Measurements from ENCODE around the gene CHIC1.
"Not testable (repeated sequence)": the region's sequence is repeated elsewhere in the genome, so short reads cannot be mapped to it uniquely, and the experiment has no call there.

The CHIC1 gene

GRCh38 chrX:73562984-73563737 is at the start of gene CHIC1:
TSS of gene CHIC1 (plus strand) at chrX:73563197. CDS start at chrX:73563285, 88 bp downstream.
- DNase-seq = peak; percentile 60

GRCh38 chrX:73522823-73523222 is 40.2 kb upstream of the CHIC1 start:
- DNase-seq = not testable (repeated sequence)

- no peak for DNase-seq
These were observed 38.1 kb upstream of the CHIC1 start for GRCh38 chrX:73524906-73525305.

DNA sequence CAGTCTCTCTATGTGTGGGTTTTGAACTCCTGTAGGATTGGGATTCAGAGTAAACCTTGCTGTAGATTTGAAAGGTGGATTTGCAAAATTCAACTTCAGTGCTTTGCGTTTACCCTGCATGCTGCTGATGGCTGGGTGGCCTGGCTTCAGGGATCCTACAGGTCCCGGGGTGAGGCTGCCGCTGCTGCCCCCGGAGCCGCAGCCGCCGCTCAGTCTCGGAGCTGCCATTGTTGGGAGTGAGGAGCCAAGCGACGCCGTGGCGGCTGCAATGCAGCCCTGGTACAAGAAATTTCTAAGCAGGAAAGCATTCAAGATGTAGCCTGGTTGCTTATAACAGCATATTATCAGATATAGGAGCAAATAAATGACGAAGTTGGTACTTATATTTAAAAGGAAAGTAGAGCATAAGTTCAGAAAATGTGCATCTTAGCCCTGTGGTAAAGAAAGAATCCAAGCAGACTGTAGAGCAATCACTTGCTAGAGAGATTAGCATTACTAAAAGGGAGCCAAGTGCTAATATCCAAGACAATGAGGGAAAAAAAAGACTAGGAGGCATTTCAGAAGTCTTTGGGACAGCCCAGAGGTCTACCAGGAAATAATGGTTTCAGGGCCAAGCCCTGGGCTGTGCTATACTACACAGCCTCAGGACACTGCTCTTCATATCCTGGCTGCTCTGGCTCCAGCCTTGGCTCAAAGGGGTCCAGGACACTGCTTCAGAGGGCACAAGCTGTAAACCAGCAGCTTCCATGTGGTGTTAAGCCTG is 36.9 kb upstream of the CHIC1 start:
- no peak for DNase-seq

- not testable (repeated sequence) for DNase-seq
These were observed 31.3 kb upstream of the CHIC1 start for GRCh38 chrX:73531655-73532054.

- no peak for DNase-seq
These were observed 6.8 kb upstream of the CHIC1 start for GRCh38 chrX:73556159-73556558.

DNA sequence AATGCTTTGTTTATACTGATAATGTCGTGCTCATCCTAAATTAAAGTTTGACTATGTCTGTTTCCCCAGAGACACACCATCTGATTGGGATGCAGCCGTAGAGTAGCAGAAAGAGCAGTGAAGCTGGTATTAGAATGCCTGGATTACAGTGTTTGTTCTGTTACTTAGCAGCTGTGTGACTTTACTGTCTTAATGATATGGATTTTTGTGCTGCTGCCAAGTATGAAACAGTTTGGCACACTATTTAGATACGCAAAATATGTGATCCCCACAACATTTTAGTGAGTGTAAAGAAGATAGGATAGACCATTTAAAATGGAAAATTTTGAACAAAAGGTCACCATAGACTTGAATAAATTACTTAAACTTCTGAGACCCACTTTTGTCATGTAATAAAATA is 1.2 kb upstream of the CHIC1 start:
- no peak for DNase-seq

GRCh38 chrX:73562458-73562857 is 539 bp upstream of the CHIC1 start:
- no peak for DNase-seq

DNA sequence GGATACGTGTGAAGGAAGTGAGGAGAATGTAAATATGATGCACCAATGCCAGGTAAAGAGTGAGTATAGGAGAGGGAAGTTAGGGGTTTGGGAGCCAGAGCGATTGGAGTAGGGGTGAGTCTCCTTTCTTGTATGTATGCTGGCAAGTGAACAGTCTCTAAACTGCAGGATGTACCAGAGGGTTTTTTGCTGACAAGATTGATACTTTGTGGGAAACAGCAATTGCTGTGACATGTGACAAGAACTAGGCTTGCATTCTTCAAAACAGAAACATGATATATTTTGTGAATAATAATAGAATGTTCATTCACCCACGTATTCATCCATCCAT is 706 bp downstream of the CHIC1 start:
- no peak for DNase-seq

GRCh38 chrX:73577361-73577760 is 14.4 kb downstream of the CHIC1 start:
- no peak for DNase-seq

- DNase-seq = no peak
These were observed 18.1 kb downstream of the CHIC1 start for GRCh38 chrX:73581002-73581628.

- not testable (repeated sequence) for DNase-seq
These were observed 34.8 kb downstream of the CHIC1 start for GRCh38 chrX:73597758-73598157.

GRCh38 chrX:73615022-73615421 is 52.0 kb downstream of the CHIC1 start:
- no peak for DNase-seq

DNA sequence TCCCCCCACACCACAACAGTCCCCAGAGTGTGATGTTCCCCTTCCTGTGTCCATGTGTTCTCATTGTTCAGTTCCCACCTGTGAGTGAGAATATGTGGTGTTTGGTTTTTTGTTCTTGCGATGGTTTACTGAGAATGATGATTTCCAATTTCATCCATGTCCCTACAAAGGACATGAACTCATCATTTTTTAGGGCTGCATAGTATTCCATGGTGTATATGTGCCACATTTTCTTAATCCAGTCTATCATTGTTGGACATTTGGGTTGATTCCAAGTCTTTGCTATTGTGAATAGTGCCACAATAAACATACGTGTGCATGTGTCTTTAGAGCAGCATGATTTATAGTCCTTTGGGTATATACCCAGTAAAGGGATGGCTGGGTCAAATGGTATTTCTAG is 78.7 kb downstream of the CHIC1 start:
- not testable (repeated sequence) for DNase-seq

- no peak for DNase-seq
These were observed 84.2 kb downstream of the CHIC1 start for GRCh38 chrX:73647212-73647611.

DNA sequence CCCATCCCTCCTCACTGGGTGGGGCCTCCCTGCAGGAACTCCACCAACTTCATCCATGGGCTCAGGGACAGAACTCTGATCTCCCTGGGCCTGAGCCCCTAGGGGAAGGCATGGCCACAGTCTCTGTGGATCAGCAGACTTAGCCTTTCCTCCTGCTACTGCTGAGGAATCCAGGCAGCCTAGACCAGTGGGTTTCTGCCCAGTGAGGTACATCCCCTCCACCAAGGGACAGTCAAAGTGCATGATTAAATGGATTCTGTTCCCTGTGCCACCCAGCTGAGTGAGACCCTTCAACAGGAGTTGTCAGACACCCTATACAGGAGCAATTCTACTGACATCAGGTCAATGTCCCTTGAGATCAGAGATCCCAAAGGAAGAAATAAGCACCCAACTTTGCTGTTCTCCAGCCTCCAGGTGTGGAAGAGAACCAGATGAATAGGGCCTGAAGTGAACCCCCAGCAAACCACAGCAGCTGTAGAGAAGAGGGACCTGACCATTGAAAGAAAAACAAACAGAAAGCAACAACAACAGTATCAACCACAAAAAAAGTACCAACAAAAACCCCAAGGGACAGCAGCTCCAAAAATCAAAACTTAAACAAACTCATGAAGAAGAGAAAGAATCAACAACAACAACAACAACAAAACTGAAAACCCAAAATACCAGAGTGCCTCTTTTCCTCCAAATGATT is 84.8 kb downstream of the CHIC1 start:
- no peak for DNase-seq

DNA sequence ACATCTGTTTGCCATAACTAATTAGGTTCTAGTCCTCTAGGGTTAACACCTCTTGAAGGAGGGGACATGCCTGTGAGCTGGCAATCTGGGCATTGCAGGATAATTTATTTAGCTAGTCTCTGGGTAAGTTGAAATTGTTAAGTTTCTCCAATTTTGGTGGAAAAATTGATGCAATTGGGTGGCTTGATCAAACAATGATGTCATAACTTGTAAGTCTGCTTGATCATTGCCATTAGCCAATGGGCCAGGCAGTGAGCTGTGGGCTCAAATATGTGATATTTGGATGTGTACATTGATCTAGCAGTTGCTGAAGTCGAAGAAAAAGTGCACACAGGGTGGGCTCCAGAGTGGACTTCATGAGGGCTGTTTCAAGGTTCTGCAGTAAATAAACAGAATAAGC is 98.3 kb downstream of the CHIC1 start:
- DNase-seq = not testable (repeated sequence)

DNA sequence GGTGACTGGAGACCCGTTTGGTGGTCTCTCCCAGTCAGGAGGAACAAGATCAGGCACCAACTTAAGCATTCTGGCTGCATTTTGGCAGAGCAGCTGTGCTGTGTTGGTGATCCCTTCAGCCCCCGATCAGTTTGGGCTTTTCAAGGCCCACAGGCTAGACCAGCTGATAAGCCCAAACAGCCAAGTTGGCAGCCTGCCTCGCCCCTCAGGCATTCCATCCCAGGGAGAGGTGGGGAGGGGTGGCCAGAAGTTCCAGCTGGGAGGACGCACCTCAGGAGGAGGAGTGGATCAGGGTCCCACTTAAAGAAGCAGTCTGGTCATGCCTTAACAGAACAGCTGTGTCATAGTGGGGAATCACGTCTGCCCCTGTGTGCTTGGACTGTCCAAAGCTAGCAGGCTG is 105.8 kb downstream of the CHIC1 start:
- no peak for DNase-seq

GRCh38 chrX:73681408-73681807 is 118.4 kb downstream of the CHIC1 start:
- no peak for DNase-seq

- DNase-seq = no peak
These were observed 120.4 kb downstream of the CHIC1 start for GRCh38 chrX:73683236-73683859.

DNA sequence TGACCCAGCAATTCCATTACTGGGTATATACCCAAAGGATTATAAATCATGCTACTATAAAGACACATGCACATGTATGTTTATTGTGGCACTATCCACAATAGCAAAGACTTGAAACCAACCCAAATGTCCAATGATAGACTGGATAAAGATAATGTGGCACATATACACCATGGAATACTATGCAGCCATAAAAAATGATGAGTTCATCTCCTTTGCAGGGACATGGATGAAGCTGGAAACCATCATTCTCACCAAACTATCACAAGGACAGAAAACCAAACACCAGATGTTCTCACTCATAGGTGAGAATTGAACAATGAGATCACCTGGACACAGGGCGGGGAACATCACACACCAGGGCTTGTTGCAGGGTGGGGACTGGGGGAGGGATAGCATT is 144.0 kb downstream of the CHIC1 start:
- DNase-seq = not testable (repeated sequence)

DNA sequence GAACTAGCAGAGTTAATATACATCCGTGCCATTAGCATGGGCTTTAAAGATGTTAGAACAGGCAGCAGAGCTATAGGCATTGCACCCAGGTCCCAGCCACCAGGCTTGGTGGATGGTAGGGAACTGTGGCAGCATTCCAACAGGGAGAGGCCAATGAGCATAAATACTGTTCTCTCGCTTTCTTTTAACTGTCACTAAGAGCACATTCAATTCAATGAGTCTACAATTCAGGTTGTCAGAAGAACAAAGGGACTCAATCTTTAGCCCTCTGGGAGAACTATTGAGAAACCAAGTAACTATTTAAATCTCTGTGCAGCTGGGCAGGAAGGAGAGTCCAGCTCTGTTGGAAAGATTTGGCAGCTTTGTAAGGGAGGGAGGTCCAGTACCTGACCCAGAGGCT is 165.6 kb downstream of the CHIC1 start:
- no peak for DNase-seq

Data from activated effector memory CD4-positive, alpha-beta T cell treated with Interleukin-2 at 50 U/mL for 16 hours (primary cell).